CD14-positive monocyte (primary cell): Measurements from ENCODE around the gene BACE1-AS. TPM values are rescaled to one million over a fixed set of nuclear protein-coding genes. Genes with fewer than 3 reads are reported as not detected.

Experiments
- DNase-seq, 3 donors: peaks; one replicate each; pipeline ENCODE4 v3.0.0-alpha.2; 2011 to 2022
- H2AFZ ChIP-seq: 2 replicates; pipeline ENCODE4 v1.6.0; 2012; ENCODE audit warnings: mild to moderate bottlenecking, low read depth, low read length, inconsistent platforms; ENCODE audit not compliant: insufficient read depth, poor library complexity, severe bottlenecking
- H3K27ac ChIP-seq, 2 donors: 1 replicate in 1 of 2; 2 replicates in 1 of 2; pipeline ENCODE4 v1.5.1; 2012 to 2013; ENCODE audit warnings: low read length in 2 of 2, control low read depth in 1 of 2, inconsistent platforms in 1 of 2, low read depth in 1 of 2, mild to moderate bottlenecking in 1 of 2
- H3K27me3 ChIP-seq, 2 donors: one replicate each; pipeline versions ENCODE4 v1.6.0 to v1.6.1; 2011 to 2013; ENCODE audit warnings: low read length in 2 of 2; ENCODE audit not compliant: control insufficient read depth in 2 of 2, insufficient read depth in 2 of 2
- H3K36me3 ChIP-seq, 2 donors: replicated peaks in 1 of 2; 1 replicate in 1 of 2; 2 replicates in 1 of 2; pipeline versions ENCODE4 v1.5.1 to v1.6.1; 2012 to 2013; ENCODE audit warnings: low read length in 2 of 2, control low read depth in 1 of 2, inconsistent platforms in 1 of 2, mild to moderate bottlenecking in 1 of 2; ENCODE audit not compliant: insufficient read depth in 2 of 2, control insufficient read depth in 1 of 2
- H3K4me1 ChIP-seq, 2 donors: 1 replicate in 1 of 2; 2 replicates in 1 of 2; pipeline versions ENCODE4 v1.5.1 to v1.6.1; 2012 to 2013; ENCODE audit warnings: low read length in 2 of 2, control low read depth in 1 of 2, inconsistent platforms in 1 of 2, mild to moderate bottlenecking in 1 of 2, moderate library complexity in 1 of 2; ENCODE audit not compliant: insufficient read depth in 2 of 2, control insufficient read depth in 1 of 2
- H3K4me2 ChIP-seq: replicated peaks from 2 replicates; pipeline ENCODE3; 2012; ENCODE audit warnings: low read length, moderate library complexity, mild to moderate bottlenecking; ENCODE audit not compliant: poor library complexity, severe bottlenecking; ENCODE audit errors: extremely low read depth
- H3K4me3 ChIP-seq, 3 experiments: fragments of 200-600 bp in 1 of 3; sonication (generic) in 1 of 3; replicated peaks in 1 of 3; 1 replicate in 2 of 3; 2 replicates in 1 of 3; pipeline ENCODE4 v1.5.1; 2011 to 2013; ENCODE audit warnings: low read length in 3 of 3, mild to moderate bottlenecking in 3 of 3, control low read depth in 2 of 3, low read depth in 2 of 3, inconsistent platforms in 1 of 3, moderate library complexity in 1 of 3
- H3K79me2 ChIP-seq: 2 replicates; pipeline ENCODE4 v1.6.0; 2012; ENCODE audit warnings: mild to moderate bottlenecking, control low read depth, inconsistent platforms, low read length, moderate library complexity; ENCODE audit not compliant: insufficient read depth
- H3K9ac ChIP-seq: 2 replicates; pipeline ENCODE4 v1.6.0; 2017; ENCODE audit warnings: low read length, mild to moderate bottlenecking; ENCODE audit not compliant: insufficient read depth, poor library complexity, severe bottlenecking
- H3K9me3 ChIP-seq, 2 donors: replicated peaks in 1 of 2; 1 replicate in 1 of 2; 2 replicates in 1 of 2; pipeline versions ENCODE4 v1.5.1 to v1.6.1; 2012 to 2013; ENCODE audit warnings: low read length in 2 of 2, control low read depth in 1 of 2; ENCODE audit not compliant: control insufficient read depth in 1 of 2, insufficient read depth in 1 of 2
- H4K20me1 ChIP-seq: 2 replicates; pipeline ENCODE4 v1.6.0; 2012; ENCODE audit warnings: mild to moderate bottlenecking, low read length, control low read depth, moderate library complexity; ENCODE audit not compliant: insufficient read depth
- H3K27ac Mint-ChIP-seq, 7 donors: one replicate each; pipeline ENCODE4 v1.8.0; 2020; ENCODE audit warnings: mild to moderate bottlenecking in 7 of 7, mixed read lengths in 7 of 7, moderate library complexity in 6 of 7, inconsistent platforms in 2 of 7
- H3K27me3 Mint-ChIP-seq, 3 donors: one replicate each; pipeline ENCODE4 v1.8.0; 2021 to 2022; ENCODE audit warnings: low read depth in 3 of 3, mild to moderate bottlenecking in 3 of 3, mixed read lengths in 3 of 3, moderate library complexity in 3 of 3, inconsistent platforms in 1 of 3
- H3K36me3 Mint-ChIP-seq, 2 donors: one replicate each; pipeline ENCODE4 v1.8.0; 2020; ENCODE audit warnings: mixed read lengths in 2 of 2, inconsistent platforms in 1 of 2, mild to moderate bottlenecking in 1 of 2
- H3K4me1 Mint-ChIP-seq: one replicate; pipeline ENCODE4 v1.8.0; 2020; ENCODE audit warnings: mild to moderate bottlenecking, mixed read lengths
- H3K4me3 Mint-ChIP-seq, 2 donors: one replicate each; pipeline ENCODE4 v1.8.0; 2020; ENCODE audit warnings: mild to moderate bottlenecking in 2 of 2, mixed read lengths in 2 of 2, moderate library complexity in 1 of 2
- H3K9me3 Mint-ChIP-seq, 7 donors: one replicate each; pipeline ENCODE4 v1.8.0; 2020 to 2022; ENCODE audit warnings: mixed read lengths in 7 of 7, mild to moderate bottlenecking in 6 of 7, moderate library complexity in 6 of 7, inconsistent platforms in 2 of 7
- CTCF ChIP-seq: fragments of 200-600 bp; IDR thresholded peaks from one replicate; pipeline ENCODE4 v1.8.0; 2022; ENCODE audit warnings: antibody characterized with exemption, mild to moderate bottlenecking
- WGBS: methylation state at CpG from one replicate; pipeline ENCODE4 v1.1.5; 2013; ENCODE audit warnings: missing lambda C conversion rate; ENCODE audit not compliant: insufficient coverage; 5-methylcytosine and 5-hydroxymethylcytosine counted together
- intact Hi-C, 2 donors: fragments of 100-400 bp; cut with micrococcal nuclease; formaldehyde crosslinking; loops; one replicate each; pipeline versions ENCODE4 v1.15.0 to v1.15.1; 2023
- polyA plus RNA-seq, 3 donors: library from polyadenylated mRNA; depleted of rRNA in 1 of 3; unstranded in 2 of 3; stranded (reverse) in 1 of 3; fragments of 300-500 nt in 2 of 3; fragments of >200 nt in 1 of 3; fragmentation: Illumina TruSeq in 2 of 3; gene quantifications; 1 replicate in 2 of 3; 2 replicates in 1 of 3; pipeline ENCODE4 v1.2.3, GENCODE V29; 2012 to 2021

Gene BACE1-AS
- polyA plus RNA-seq, 3 donors = 2.7 TPM; not detected in 2

- WGBS = 90% methylated on average over 2 of the region's 3 CpGs
- Histone ChIP-seq H3K9ac (no peak overlapping the region), H3K27ac (no peak overlapping the region), H3K4me3 (no peak overlapping the region), H4K20me1 (no peaks in the 10 kb centered on the region), H3K9me3 (no peaks in the 10 kb centered on the region), H3K4me2 (no peak overlapping the region), H3K27me3 (no peaks in the 10 kb centered on the region), H3K4me1 (no peaks in the 10 kb centered on the region), H3K79me2 (no peaks in the 10 kb centered on the region), H3K36me3 (peaks cover 25 to 69% of the 10 kb centered on the region in 2 donors), H2AFZ (no peak overlapping the region)
- peaks cover 0 to 3% (median 0%) of the 10 kb centered on the region in 7 donors for H3K9me3 Mint-ChIP-seq
- no peak for DNase-seq
- intact Hi-C loops = no loop called here
- H3K4me1 Mint-ChIP-seq = no peaks in the 10 kb centered on the region
- no peak overlapping the region for H3K4me3 Mint-ChIP-seq
- no peak overlapping the region for H3K27ac Mint-ChIP-seq
- H3K36me3 Mint-ChIP-seq = peaks cover 58 to 65% of the 10 kb centered on the region in 2 donors
- H3K27me3 Mint-ChIP-seq = no peaks in the 10 kb centered on the region
- TF ChIP-seq CTCF = no peak
Measured at GRCh38 chr11:117255966-117256365, 35.2 kb upstream of the BACE1-AS start.

- Histone ChIP-seq H2AFZ (no peak overlapping the region), H3K36me3 (peaks cover 25 to 72% of the 10 kb centered on the region in 2 donors), H3K4me1 (no peaks in the 10 kb centered on the region), H4K20me1 (no peaks in the 10 kb centered on the region), H3K9ac (no peak overlapping the region), H3K79me2 (no peaks in the 10 kb centered on the region), H3K4me3 (no peak overlapping the region), H3K27me3 (no peaks in the 10 kb centered on the region), H3K9me3 (no peaks in the 10 kb centered on the region), H3K4me2 (no peak overlapping the region), H3K27ac (no peak overlapping the region)
- H3K9me3 Mint-ChIP-seq = peaks cover 0 to 3% (median 0%) of the 10 kb centered on the region in 7 donors
- H3K27me3 Mint-ChIP-seq = no peaks in the 10 kb centered on the region
- H3K36me3 Mint-ChIP-seq = peaks cover 59 to 64% of the 10 kb centered on the region in 2 donors
- no peak for DNase-seq
- no peak overlapping the region for H3K4me3 Mint-ChIP-seq
- H3K27ac Mint-ChIP-seq = no peak overlapping the region
- H3K4me1 Mint-ChIP-seq = no peaks in the 10 kb centered on the region
- 100% methylated on average over 1 of the region's 2 CpGs for WGBS
- no peak for TF ChIP-seq CTCF
- intact Hi-C loops = no loop called here
Measured at GRCh38 chr11:117256573-117256972, 34.6 kb upstream of the BACE1-AS start.
